RWPE1 (cell line): ENCODE data around the gene CD79B.
"Not testable (repeated sequence)": the region's sequence is repeated elsewhere in the genome, so short reads cannot be mapped to it uniquely, and the experiment has no call there.

ENCODE experiments used
- CTCF ChIA-PET: fragments of 350-600 bp; sonication (Branson Sonifier 250); formaldehyde crosslinking; extraction: SDS; loops from one replicate; lab custom pipeline; 2021; lab: Yijun Ruan, JAX
- POLR2A ChIA-PET: fragments of 400-600 bp; formaldehyde crosslinking; extraction: SDS; loops from one replicate; lab custom pipeline; 2020; ENCODE audit warnings: antibody characterized with exemption; ENCODE audit not compliant: low non-redundant PET; lab: Yijun Ruan, JAX
- DNase-seq: peaks from one replicate; pipeline ENCODE4 v3.0.0; 2012; ENCODE audit warnings: low spot score
- H3K27ac ChIP-seq: fragments of 450-650 bp; 2 replicates; pipeline ENCODE4 v1.5.1; 2017
- TF ChIP-seq, protein P1 (sequence below): fragments of 450-650 bp; conservative IDR thresholded peaks from 2 replicates; pipeline ENCODE4 v1.5.1; 2017; ENCODE audit warnings: low read depth, mild to moderate bottlenecking

The CD79B gene

DNA sequence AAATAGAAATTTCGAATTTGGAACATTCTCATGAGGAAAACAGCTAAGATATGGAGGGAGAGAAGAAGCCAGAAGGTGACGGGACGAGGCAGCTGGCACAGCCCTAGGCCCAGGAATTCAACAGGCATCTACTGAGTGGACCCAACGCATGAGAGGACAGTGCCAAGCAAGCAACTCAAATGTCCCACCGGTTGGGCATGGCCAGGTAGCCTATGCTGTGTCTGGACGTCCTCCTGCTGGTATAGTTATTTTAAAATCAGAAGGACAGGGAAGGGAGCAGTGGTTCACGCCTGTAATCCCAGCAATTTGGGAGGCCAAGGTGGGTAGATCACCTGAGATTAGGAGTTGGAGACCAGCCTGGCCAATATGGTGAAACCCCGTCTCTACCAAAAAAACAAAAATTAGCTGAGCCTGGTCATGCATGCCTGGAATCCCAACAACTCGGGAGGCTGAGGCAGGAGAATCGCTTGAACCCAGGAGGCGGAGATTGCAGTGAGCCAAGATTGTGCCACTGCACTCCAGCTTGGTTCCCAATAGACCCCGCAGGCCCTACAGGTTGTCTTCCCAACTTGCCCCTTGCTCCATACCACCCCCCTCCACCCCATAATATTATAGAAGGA lies 15.5 kb downstream of the CD79B start:
- no peak overlapping the region for H3K27ac ChIP-seq
- TF ChIP-seq, protein P1, sequence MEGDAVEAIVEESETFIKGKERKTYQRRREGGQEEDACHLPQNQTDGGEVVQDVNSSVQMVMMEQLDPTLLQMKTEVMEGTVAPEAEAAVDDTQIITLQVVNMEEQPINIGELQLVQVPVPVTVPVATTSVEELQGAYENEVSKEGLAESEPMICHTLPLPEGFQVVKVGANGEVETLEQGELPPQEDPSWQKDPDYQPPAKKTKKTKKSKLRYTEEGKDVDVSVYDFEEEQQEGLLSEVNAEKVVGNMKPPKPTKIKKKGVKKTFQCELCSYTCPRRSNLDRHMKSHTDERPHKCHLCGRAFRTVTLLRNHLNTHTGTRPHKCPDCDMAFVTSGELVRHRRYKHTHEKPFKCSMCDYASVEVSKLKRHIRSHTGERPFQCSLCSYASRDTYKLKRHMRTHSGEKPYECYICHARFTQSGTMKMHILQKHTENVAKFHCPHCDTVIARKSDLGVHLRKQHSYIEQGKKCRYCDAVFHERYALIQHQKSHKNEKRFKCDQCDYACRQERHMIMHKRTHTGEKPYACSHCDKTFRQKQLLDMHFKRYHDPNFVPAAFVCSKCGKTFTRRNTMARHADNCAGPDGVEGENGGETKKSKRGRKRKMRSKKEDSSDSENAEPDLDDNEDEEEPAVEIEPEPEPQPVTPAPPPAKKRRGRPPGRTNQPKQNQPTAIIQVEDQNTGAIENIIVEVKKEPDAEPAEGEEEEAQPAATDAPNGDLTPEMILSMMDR: no peak
- POLR2A ChIA-PET: no interaction called here
- DNase-seq: no peak
- CTCF ChIA-PET: interaction anchor here (0.6 to 1.0 kb wide), 2 partner anchors 30 to 232 kb away, joined by 3 to 5 read pairs; no protein-coding TSS in a partner anchor

DNA sequence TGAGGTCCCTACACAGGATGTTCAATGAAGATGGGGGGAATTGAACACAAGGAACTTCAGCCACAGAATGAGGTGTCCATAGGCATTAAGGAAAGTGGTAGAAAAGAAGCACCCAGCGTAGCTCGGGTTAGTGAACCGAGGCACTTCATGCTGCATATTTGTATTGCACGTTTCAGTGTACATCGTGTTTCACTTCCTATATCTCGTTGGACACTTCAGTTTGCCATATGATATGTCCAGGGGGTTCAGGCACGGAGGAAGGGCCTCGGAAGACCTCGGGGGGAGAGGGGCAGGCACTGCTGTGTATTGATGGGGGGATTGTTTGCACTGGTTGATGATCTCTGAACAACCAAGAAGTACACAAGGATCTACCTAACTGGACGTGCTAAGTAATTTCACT lies 16.4 kb downstream of the CD79B start:
- CTCF ChIA-PET: interaction anchor here (0.6 to 1.0 kb wide), 2 partner anchors 31 to 233 kb away, joined by 3 to 5 read pairs; no protein-coding TSS in a partner anchor
- POLR2A ChIA-PET: interaction anchor here (0.6 kb wide), 1 partner anchor 104 kb away, joined by 3 read pairs; no protein-coding TSS in a partner anchor
- not testable (repeated sequence) for H3K27ac ChIP-seq, DNase-seq

DNA sequence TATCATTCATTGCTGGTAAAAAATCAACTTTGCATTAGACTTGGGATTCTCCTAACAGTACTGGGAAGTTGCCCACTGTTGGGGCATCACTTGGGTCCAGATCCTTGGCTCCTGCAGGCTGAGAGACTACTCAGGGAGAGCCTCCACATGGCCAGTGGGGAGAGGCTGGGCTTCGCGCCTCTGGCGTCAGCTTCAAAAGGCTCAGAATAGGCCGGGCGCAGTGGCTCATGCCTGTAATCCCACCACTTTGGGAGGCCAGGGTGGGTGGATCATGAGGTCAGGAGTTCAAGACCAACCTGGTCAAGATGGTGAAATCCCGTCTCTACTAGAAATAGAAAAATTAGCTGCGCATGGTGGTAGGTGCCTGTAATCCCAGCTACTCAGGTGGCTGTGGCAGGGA lies 17.7 kb downstream of the CD79B start:
- ChIA-PET CTCF (no interaction called here), POLR2A (no interaction called here)
- H3K27ac ChIP-seq: no peak overlapping the region
- DNase-seq: no peak
- TF ChIP-seq, protein P1: no peak

DNA sequence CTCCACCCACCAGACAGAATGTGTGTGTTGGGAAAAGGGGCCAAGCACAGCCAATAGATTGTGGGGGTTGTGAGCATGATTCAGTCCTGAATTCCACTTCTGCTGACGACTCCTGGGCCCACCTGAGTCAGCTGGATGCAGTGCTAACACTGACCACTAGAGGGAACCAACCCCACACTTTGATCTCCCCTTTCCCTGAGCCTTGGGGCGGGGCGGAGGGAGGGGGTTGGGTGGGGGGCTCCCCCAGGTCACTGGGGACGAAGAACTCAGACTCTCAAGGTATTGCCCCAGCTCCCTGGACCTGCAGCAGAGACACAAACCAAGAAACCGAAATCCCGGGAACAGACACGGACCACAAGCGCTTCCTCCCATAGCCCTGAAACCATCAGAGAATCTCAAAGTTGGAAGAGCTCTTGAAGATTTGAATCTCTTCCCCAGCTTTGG lies 20.5 kb downstream of the CD79B start:
- CTCF ChIA-PET: interaction anchor here (0.5 to 1.1 kb wide), 6 partner anchors 12 to 559 kb away, joined by 3 to 4 read pairs (median 3); no protein-coding TSS in a partner anchor
- no peak overlapping the region for H3K27ac ChIP-seq
- peak; percentile 61 for DNase-seq
- TF ChIP-seq, protein P1: peak; percentile 90
- POLR2A ChIA-PET: no interaction called here

DNA sequence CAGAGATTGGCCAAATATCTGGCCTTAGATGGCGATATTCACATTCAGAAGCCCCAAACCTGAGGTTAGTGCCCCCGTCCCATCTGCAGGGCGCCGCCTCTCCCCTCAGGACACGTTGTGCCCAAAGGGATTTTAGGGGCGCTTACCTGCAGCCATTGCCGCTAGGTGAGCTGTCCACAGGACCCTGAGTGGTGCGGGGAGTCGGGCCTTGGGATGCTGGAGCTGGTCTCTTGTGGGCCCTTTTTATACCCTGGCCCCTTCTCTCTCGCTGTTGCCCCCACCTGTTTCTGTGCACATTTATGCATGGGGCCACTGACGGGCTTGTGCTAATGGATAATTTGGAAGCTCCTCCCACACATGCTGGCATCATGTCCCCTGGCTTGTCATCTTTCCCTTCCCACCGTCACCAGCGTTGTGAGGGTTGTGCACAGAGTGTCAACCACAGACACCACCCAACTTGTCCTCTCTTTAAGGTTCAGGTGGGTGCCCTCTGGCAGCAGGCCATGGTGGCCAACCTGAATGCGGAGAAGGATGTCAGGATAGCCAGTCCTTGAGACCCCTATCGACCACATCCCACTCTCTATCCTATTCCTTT lies 21.0 kb downstream of the CD79B start, which contains the start of gene CSHL1:
CSHL1 (minus strand) TSS at position 218 of the 595 bp plus-strand sequence; CDS start at position 156, 62 bp downstream.
- TF ChIP-seq, protein P1: no peak
- POLR2A ChIA-PET: no interaction called here
- no peak within 1 kb of the TSS for H3K27ac ChIP-seq
- DNase-seq: no peak
- CTCF ChIA-PET: interaction anchor here (0.6 to 1.1 kb wide), 3 partner anchors 46 to 134 kb away, joined by 3 read pairs; no protein-coding TSS in a partner anchor

DNA sequence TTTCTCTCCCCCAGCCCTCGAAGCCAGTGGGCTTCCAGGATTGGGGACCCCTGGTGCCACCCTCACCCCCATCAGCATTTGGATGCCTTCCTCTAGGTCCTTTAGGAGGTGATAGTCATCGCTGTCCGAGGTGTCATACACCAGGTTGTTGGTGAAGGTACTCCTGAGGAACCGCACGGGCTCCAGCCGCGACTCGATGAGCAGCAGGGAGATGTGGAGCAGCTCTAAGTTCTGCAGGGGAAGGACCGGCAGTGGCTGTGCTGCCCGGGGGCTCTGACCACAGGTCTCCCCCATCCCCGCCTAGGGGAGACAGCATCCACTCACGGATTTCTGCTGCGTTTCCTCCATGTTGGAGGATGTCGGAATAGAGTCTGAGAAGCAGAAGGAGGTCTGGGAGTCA lies 22.0 kb downstream of the CD79B start:
- ChIA-PET CTCF (interaction anchor here (0.5 to 0.8 kb wide), 2 partner anchors 63 to 508 kb away, joined by 3 read pairs; no protein-coding TSS in a partner anchor), POLR2A (no interaction called here)
- DNase-seq: no peak
- no peak overlapping the region for H3K27ac ChIP-seq
- TF ChIP-seq, protein P1: no peak

DNA sequence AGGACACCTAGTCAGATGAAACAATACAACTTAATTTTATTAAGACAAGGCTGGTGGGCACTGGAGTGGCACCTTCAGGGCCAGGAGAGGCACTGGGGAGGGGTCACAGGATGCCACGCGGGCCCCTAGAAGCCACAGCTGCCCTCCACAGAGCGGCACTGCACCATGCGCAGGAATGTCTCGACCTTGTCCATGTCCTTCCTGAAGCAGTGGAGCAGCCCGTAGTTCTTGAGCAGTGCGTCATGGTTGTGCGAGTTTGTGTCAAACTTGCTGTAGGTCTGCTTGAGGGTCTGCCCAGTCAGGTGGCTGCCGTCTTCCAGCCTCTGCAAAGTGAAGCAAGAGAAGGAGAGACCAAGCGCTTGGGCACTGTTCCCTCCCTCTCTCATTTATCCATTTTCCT lies 22.5 kb downstream of the CD79B start:
- CTCF ChIA-PET, POLR2A ChIA-PET, H3K27ac ChIP-seq, DNase-seq: not testable (repeated sequence)

DNA sequence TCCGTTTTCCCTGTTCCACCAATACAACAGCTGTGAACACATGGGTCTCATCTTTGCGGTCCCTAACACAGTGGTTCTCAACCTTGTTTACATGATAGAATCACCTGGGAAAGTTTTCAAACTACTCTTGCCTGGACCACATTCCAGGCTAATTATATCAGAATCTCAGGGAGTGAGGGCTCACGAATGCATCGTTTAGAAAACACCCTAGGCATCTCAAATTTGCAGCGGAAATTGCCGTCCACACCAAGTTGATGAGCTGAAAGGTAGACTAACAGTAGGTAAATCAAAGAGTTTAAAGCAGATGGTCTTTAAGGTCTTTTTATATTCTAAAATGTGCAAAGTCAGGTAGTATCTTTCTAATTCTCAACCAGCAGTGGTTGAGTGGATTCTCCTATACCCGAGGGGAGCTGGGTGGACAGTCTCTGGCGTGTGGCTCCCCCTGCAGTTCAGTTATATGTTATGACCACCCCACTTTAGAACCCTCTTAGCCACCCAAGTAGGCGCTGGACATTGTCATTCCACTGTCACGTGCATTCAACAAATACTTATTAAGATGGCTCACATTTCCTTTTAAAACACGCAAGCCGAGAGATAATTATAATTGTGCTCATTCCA lies 24.9 kb downstream of the CD79B start:
- CTCF ChIA-PET: interaction anchor here (0.6 to 1.7 kb wide), 2 partner anchors 12 to 121 kb away, joined by 3 to 6 read pairs; partner anchors contain the start of gene GH1
- DNase-seq, POLR2A ChIA-PET, H3K27ac ChIP-seq: not testable (repeated sequence)

DNA sequence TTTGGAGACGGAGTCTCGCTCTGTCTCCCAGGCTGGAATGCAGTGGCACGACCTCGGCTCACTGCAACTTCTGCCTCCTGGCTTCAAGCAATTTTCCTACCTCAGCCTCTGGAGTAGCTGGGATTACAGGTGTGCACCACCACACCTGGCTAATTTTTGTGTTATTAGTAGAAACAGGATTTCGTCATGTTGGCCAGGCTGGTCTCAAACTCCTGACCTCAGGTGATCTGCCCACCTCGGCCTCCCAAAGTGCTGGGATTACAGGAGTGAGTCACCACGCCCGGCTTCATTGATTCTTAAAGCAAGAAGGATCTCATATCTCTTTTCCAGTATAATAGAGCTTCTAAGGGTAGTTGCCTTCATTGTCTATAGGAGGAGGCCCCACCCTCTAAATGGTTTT lies 27.3 kb downstream of the CD79B start:
- not testable (repeated sequence) for DNase-seq, H3K27ac ChIP-seq
- ChIA-PET POLR2A (interaction anchor here (0.6 kb wide), 1 partner anchor 1183 kb away, joined by 3 read pairs; no protein-coding TSS in a partner anchor), CTCF (interaction anchor here (0.6 to 0.9 kb wide), 4 partner anchors 42 to 443 kb away, joined by 3 to 7 read pairs (median 6); partner anchors contain the start of gene SCN4A)
